Caco-2 (cell line): Measurements from ENCODE around the gene SLC16A4. TPM values are rescaled to one million over a fixed set of nuclear protein-coding genes. Genes with fewer than 3 reads are reported as not detected.
"Not testable (repeated sequence)": the region's sequence is repeated elsewhere in the genome, so short reads cannot be mapped to it uniquely, and the experiment has no call there.

Experiments used
- BruUV-seq: library from RNA; stranded (reverse); fragments of 400-500 nt; replicated peaks from 2 replicates; lab custom pipeline; 2021; lab: Mats Ljungman, UMichigan
- CTCF ChIA-PET: fragments of 300-600 bp; sonication (Branson Sonifier 250); formaldehyde crosslinking; loops from one replicate; lab custom pipeline; 2022; ENCODE audit warnings: antibody characterized with exemption; lab: Charles Lee
- POLR2A ChIA-PET: fragments of 300-600 bp; sonication (Branson Sonifier 250); formaldehyde crosslinking; loops from one replicate; lab custom pipeline; 2022; ENCODE audit warnings: antibody characterized with exemption; lab: Charles Lee
- DNase-seq, 2 experiments: peaks; one replicate each; pipeline versions ENCODE4 v3.0.0 to v3.0.0-alpha.2; 2020 to 2022
- H3K27me3 ChIP-seq: replicated peaks from 2 replicates; pipeline ENCODE4 v1.6.0; 2011; ENCODE audit warnings: low read length; ENCODE audit not compliant: control insufficient read depth, insufficient read depth
- H3K36me3 ChIP-seq: 2 replicates; pipeline ENCODE4 v1.5.1; 2011; ENCODE audit warnings: low read length; ENCODE audit not compliant: control insufficient read depth, insufficient read depth
- H3K4me1 ChIP-seq: fragments of 250-450 bp; sonication (Bioruptor Pico); 2 replicates; pipeline ENCODE4 v1.5.1; 2020; ENCODE audit warnings: mild to moderate bottlenecking
- H3K4me3 ChIP-seq: 2 replicates; pipeline ENCODE4 v1.5.1; 2011; ENCODE audit warnings: low read depth, mild to moderate bottlenecking, control low read depth, low read length
- H3K9me3 ChIP-seq: fragments of 250-450 bp; sonication (Bioruptor Pico); 2 replicates; pipeline ENCODE4 v1.5.1; 2020; ENCODE audit warnings: mild to moderate bottlenecking, moderate library complexity
- H3K27ac Mint-ChIP-seq: one replicate; pipeline ENCODE4 v1.8.0; 2022; ENCODE audit warnings: mixed read lengths; ENCODE audit not compliant: unreplicated experiment
- H3K27me3 Mint-ChIP-seq: one replicate; pipeline ENCODE4 v1.8.0; 2022; ENCODE audit warnings: mixed read lengths; ENCODE audit not compliant: insufficient read depth, unreplicated experiment
- H3K36me3 Mint-ChIP-seq: one replicate; pipeline ENCODE4 v1.8.0; 2022; ENCODE audit warnings: mild to moderate bottlenecking, mixed read lengths; ENCODE audit not compliant: insufficient read depth, unreplicated experiment
- H3K4me1 Mint-ChIP-seq: one replicate; pipeline ENCODE4 v1.8.0; 2022; ENCODE audit warnings: low read depth, mixed read lengths; ENCODE audit not compliant: unreplicated experiment
- H3K4me3 Mint-ChIP-seq: one replicate; pipeline ENCODE4 v1.8.0; 2022; ENCODE audit warnings: mild to moderate bottlenecking, moderate library complexity, mixed read lengths; ENCODE audit not compliant: unreplicated experiment
- H3K9me3 Mint-ChIP-seq: one replicate; pipeline ENCODE4 v1.8.0; 2022; ENCODE audit warnings: mixed read lengths; ENCODE audit not compliant: unreplicated experiment
- intact Hi-C: fragments of 100-400 bp; cut with micrococcal nuclease; formaldehyde crosslinking; loops from one replicate; pipeline ENCODE4 v1.10.0; 2022; ENCODE audit not compliant: unreplicated experiment
- total RNA-seq: library from RNA; stranded (reverse); gene quantifications from 2 replicates; pipeline ENCODE4 v1.2.3, GENCODE V29; 2022
- TF ChIP-seq, protein P1 (sequence below), 2 experiments: fragments of 200-600 bp in 1 of 2; IDR thresholded peaks; 1 replicate in 1 of 2; 2 replicates in 1 of 2; pipeline versions ENCODE4 v1.5.1 to v1.8.0; 2011 to 2022; ENCODE audit warnings: antibody characterized with exemption in 1 of 2, control low read depth in 1 of 2, inconsistent platforms in 1 of 2, low read depth in 1 of 2, low read length in 1 of 2, mild to moderate bottlenecking in 1 of 2, moderate library complexity in 1 of 2; ENCODE audit not compliant: insufficient read depth in 1 of 2, severe bottlenecking in 1 of 2, unreplicated experiment in 1 of 2

SLC16A4 gene
- total RNA-seq, 1 experiment from 2014 or later: 9.3 TPM

DNA sequence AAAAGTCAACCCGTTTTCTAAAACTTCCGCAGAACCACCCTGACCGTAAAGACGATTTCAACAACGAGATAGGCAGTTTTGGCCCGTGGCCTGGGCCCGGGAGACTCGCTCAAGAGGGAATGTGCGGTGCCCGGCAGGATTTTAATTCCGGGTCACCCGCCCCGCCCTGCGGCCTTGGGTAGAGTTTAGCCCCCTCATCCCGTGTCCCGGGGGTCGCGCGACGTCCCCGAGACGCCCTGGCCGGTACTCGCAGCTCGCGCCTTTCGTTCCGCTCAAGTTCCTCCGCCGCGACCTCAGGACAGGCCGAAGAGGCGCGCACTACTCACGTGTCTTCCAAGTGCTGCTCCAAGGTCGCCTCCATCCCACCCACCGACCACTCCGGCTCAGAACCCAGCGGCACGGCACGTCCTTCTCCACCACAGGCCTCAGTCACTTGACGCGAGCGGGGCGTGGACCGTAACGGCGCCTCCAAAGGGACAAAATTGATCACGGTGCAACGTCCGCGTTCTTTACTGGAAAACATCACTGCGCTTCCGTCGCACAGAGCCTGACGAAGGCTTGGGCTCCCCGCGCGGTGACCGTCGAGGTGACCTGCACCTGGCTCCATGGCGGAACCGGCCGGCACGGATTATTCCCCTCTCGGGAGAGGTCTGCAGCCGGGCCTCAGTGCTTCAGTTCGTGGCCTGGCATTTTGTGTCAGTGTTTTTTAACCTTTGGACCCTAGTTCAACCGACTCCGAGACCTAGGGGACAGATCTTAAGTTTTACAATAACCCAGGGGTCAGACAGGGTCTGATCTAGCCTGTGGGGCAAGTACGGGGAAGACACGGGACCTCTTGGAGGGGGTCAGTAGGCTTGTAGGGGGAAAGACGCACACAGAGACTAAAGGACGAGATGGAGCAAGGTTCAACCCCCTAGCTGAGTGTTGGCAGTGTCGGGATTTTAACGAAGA, 16.7 kb upstream of the SLC16A4 start, which contains the start of gene LAMTOR5:
TSS of gene LAMTOR5 (minus strand) at position 435 of the 951 bp plus-strand sequence. CDS start at position 361, 74 bp downstream.
- H3K4me1 Mint-ChIP-seq: peaks cover 3% of the 10 kb centered on the region
- CTCF ChIA-PET: no interaction called here
- no peaks in the 10 kb centered on the region for H3K9me3 Mint-ChIP-seq
- H3K27me3 Mint-ChIP-seq: no peaks in the 10 kb centered on the region
- Histone ChIP-seq H3K36me3 (no peaks in the 10 kb centered on the region), H3K9me3 (no peaks in the 10 kb centered on the region), H3K4me3 (peak within 1 kb of the TSS; percentile 65), H3K4me1 (peaks cover 7% of the 10 kb centered on the region), H3K27me3 (no peaks in the 10 kb centered on the region)
- peak; percentile 90 to 91 for DNase-seq
- TSS peak; percentile 80 for BruUV-seq
- intact Hi-C loops: loop anchor here (1.0 kb wide), 1 partner anchor 69 kb away; no protein-coding TSS in a partner anchor
- peak within 1 kb of the TSS; percentile 96 for H3K4me3 Mint-ChIP-seq
- POLR2A ChIA-PET: interaction anchor here (0.8 kb wide), 1 partner anchor 73 kb away, joined by 3 read pairs; no protein-coding TSS in a partner anchor
- TF ChIP-seq, protein P1, sequence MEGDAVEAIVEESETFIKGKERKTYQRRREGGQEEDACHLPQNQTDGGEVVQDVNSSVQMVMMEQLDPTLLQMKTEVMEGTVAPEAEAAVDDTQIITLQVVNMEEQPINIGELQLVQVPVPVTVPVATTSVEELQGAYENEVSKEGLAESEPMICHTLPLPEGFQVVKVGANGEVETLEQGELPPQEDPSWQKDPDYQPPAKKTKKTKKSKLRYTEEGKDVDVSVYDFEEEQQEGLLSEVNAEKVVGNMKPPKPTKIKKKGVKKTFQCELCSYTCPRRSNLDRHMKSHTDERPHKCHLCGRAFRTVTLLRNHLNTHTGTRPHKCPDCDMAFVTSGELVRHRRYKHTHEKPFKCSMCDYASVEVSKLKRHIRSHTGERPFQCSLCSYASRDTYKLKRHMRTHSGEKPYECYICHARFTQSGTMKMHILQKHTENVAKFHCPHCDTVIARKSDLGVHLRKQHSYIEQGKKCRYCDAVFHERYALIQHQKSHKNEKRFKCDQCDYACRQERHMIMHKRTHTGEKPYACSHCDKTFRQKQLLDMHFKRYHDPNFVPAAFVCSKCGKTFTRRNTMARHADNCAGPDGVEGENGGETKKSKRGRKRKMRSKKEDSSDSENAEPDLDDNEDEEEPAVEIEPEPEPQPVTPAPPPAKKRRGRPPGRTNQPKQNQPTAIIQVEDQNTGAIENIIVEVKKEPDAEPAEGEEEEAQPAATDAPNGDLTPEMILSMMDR (IDR thresholded peaks at IDR 0.05; ENCODE audit: insufficient read depth in 1 of 2, low read depth in 1 of 2, low read length in 1 of 2, severe bottlenecking in 1 of 2, unreplicated experiment in 1 of 2): no peak
- peaks cover 26% of the 10 kb centered on the region for H3K36me3 Mint-ChIP-seq
- H3K27ac Mint-ChIP-seq: peak within 1 kb of the TSS; percentile 97

DNA sequence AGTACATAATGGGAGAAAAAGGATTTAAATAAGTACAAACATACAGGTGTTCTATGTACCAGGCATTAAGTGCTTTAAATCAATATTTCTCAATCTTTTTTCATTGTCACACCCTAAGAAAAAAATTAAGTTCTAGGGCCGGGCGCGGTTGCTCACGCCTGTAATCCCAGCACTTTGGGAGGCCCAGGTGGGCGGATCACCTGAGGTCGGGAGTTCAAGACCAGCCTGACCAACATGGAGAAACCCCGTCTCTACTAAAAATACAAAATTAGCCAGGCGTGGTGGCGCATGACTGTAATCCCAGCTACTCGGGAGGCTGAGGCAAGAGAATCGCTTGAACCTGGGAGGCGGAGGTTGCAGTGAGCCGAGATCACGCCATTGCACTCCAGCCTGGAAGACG, 15.6 kb upstream of the SLC16A4 start:
- H3K27me3 ChIP-seq, H3K36me3 ChIP-seq, intact Hi-C loops, DNase-seq, POLR2A ChIA-PET, H3K9me3 ChIP-seq, H3K4me1 Mint-ChIP-seq, CTCF ChIA-PET, H3K27ac Mint-ChIP-seq, BruUV-seq, H3K9me3 Mint-ChIP-seq, H3K4me1 ChIP-seq, H3K27me3 Mint-ChIP-seq: not testable (repeated sequence)
- H3K4me3 Mint-ChIP-seq: peak overlapping the region; percentile 96
- H3K36me3 Mint-ChIP-seq: peaks cover 26% of the 10 kb centered on the region
- peak overlapping the region; percentile 65 for H3K4me3 ChIP-seq

DNA sequence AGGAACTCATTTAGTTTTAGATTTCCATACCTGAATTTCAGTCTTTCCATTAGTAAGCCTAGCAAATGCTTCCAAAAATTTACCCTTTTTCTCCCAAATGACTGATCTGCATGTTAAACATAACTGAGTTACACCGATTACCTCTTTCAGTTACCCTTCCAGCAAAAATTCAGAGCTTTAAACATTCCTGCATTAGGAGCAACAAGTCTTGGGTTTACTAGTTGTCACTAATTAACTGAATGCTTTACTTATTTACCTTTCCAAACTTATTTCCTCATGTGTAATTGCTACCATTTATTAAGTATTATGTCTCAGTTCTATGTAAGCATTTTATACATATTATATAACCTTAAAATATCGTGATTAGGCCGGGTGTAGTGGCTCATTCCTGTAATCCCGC, 13.6 kb upstream of the SLC16A4 start:
- no peak for DNase-seq
- BruUV-seq: no TSS peak
- peaks cover 38% of the 10 kb centered on the region for H3K36me3 Mint-ChIP-seq
- H3K4me1 Mint-ChIP-seq: no peaks in the 10 kb centered on the region
- ChIA-PET CTCF (no interaction called here), POLR2A (no interaction called here)
- Histone ChIP-seq H3K9me3 (no peaks in the 10 kb centered on the region), H3K4me3 (no peak overlapping the region), H3K36me3 (no peaks in the 10 kb centered on the region), H3K4me1 (peaks cover 7% of the 10 kb centered on the region), H3K27me3 (no peaks in the 10 kb centered on the region)
- TF ChIP-seq, protein P1 (IDR thresholded peaks at IDR 0.05; ENCODE audit: insufficient read depth in 1 of 2, low read depth in 1 of 2, low read length in 1 of 2, severe bottlenecking in 1 of 2, unreplicated experiment in 1 of 2): no peak
- intact Hi-C loops: no loop called here
- H3K27ac Mint-ChIP-seq: no peak overlapping the region
- no peaks in the 10 kb centered on the region for H3K27me3 Mint-ChIP-seq
- no peak overlapping the region for H3K4me3 Mint-ChIP-seq
- H3K9me3 Mint-ChIP-seq: no peaks in the 10 kb centered on the region
